Neuron (in vitro differentiated cells): ENCODE measurements around the gene ZSCAN2.
A peak's percentile ranks its signal among the peaks of the same experiment; 100 is the strongest.
"Not testable (repeated sequence)": the region's sequence is repeated elsewhere in the genome, so short reads cannot be mapped to it uniquely, and the experiment has no call there.

Experiments
- H2AFZ ChIP-seq: one replicate; pipeline ENCODE4 v1.6.1; 2013; ENCODE audit warnings: low read depth, mild to moderate bottlenecking, inconsistent platforms, low read length, moderate library complexity
- H3K27me3 ChIP-seq: one replicate; pipeline ENCODE4 v1.6.1; 2013; ENCODE audit warnings: low read length; ENCODE audit not compliant: insufficient read depth
- H3K36me3 ChIP-seq: one replicate; pipeline ENCODE4 v1.6.1; 2013; ENCODE audit warnings: low read length; ENCODE audit not compliant: insufficient read depth
- H3K4me1 ChIP-seq: one replicate; pipeline ENCODE4 v1.6.1; 2013; ENCODE audit warnings: low read length; ENCODE audit not compliant: insufficient read depth
- H3K4me3 ChIP-seq: 2 replicates; pipeline ENCODE4 v1.5.1; 2013; ENCODE audit warnings: mild to moderate bottlenecking, low read length, moderate library complexity
- H3K9me3 ChIP-seq: one replicate; pipeline ENCODE4 v1.6.1; 2013; ENCODE audit warnings: low read length

Gene ZSCAN2

DNA sequence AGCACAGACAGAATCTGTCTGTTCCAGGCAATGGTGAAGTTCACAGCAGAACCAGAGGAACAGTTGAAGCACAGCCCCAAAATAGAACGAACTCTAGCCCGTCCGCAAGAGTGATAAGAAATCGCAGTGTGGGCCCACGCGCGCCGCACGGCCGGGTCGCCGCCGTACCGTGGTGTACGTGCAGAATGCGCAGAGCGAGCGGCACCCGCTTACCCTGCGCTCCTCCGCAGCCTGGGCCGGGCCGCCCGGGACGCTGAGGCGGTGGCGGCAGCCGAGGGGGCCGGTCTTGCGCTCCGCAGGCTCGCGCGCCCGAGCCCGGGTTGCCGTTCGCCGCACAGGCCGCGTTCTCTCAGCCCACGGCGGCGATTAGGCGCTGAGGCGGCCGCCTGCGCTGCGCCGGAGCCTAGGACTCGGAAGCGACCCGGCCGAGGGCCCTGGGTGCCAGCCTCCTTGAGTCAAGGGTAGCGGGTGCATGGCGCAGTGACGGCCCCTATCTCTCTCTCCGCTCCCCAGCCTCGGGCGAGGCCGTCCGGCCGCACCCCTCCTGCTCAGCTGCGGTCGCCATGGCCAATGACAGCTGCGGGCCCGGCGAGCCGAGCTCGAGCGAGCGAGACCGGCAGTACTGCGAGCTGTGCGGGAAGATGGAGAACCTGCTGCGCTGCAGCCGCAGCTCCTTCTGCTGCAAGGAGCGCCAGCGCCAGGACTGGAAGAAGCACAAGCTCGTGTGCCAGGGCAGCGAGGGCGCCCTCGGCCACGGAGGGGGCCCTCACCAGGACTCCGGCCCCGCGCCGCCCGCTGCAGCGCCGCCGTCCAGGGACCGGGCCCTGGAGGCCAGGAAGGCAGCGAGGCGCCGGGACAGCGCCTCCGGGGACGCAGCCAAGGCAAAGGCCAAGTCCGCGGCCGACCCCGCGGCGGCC lies 32.8 kb downstream of the ZSCAN2 start:
- peaks cover 17% of the 10 kb centered on the region for H3K4me1 ChIP-seq
- H3K36me3 ChIP-seq, result peaks cover 19% of the 10 kb centered on the region
- peak overlapping the region; percentile 60 for H3K4me3 ChIP-seq
- H3K9me3 ChIP-seq, result no peaks in the 10 kb centered on the region
- peak overlapping the region; percentile 29 for H2AFZ ChIP-seq
- H3K27me3 ChIP-seq, result no peaks in the 10 kb centered on the region

DNA sequence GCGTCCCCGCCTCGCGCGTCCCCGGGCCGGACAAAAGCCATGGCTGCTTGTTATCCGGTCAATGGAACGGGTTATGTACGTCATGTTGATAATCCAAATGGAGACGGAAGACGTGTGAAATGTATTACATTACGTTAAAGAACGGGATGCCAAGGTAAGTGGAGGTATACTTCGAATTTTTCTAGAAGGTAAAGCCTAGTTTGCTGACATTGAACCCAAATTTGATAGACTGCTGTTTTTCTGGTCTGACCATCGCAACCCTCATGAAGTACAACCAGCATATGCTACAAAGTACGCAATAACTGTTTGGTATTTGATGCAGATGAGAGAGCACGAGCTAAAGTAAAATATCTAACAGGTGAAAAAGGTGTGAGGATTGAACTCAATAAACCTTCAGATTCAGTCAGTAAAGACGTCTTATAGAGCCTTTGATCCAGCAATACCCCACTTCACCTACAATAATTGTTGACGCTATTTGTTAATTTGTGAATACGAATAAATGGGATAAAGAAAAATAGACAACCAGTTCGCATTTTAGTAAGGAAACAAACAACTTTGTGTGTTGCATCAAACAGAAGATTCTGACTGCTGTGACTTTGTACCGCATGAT lies 33.5 kb downstream of the ZSCAN2 start:
- Histone ChIP-seq H3K4me1 (peaks cover 17% of the 10 kb centered on the region), H3K9me3 (no peaks in the 10 kb centered on the region), H3K4me3 (peak overlapping the region; percentile 60), H3K36me3 (peaks cover 22% of the 10 kb centered on the region), H3K27me3 (no peaks in the 10 kb centered on the region), H2AFZ (peak overlapping the region; percentile 29)

DNA sequence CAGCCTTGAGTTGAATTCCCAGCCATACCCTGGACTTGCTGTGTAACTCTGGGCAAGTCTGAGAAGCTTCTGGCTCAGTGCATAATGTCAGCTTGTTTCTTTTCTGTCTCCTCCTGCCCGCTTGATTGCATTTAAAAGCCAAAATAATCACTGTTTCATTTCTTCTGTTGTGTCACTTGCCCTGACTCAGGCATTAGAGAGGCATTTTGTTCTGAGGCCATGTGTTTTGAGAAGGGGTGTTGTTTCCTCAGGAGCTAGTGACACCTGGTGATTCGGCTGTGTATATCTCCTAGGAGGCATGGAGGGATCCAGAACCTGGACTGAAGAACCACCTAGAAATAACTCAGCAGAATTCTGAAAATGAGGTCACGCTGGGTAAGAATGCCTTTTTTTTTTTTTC lies 37.3 kb downstream of the ZSCAN2 start:
- H3K4me1 ChIP-seq, result peaks cover 7% of the 10 kb centered on the region
- H3K27me3 ChIP-seq, result no peaks in the 10 kb centered on the region
- no peaks in the 10 kb centered on the region for H3K9me3 ChIP-seq
- no peak overlapping the region for H2AFZ ChIP-seq
- H3K36me3 ChIP-seq, result peaks cover 57% of the 10 kb centered on the region
- no peak overlapping the region for H3K4me3 ChIP-seq

DNA sequence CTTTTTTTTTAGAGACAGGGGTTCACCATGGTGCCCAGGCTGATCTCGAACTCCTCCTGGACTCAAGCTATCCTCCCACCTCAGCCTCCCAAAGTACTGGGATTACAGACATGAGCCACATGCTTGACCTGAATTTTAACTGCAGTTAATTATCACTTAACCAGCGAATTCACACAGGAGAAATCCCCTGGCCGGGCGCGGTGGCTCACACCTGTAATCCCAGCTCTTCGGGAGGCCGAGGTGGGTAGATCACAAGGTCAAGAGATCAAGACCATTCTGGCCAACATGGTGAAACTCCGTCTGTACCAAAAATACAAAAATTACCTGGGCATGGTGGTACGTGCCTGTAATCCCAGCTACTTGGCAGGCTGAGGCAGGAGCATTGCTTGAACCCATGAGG lies 41.1 kb downstream of the ZSCAN2 start:
- H2AFZ ChIP-seq, H3K4me3 ChIP-seq, H3K4me1 ChIP-seq, H3K9me3 ChIP-seq, H3K27me3 ChIP-seq: not testable (repeated sequence)
- H3K36me3 ChIP-seq, result peaks cover 77% of the 10 kb centered on the region

DNA sequence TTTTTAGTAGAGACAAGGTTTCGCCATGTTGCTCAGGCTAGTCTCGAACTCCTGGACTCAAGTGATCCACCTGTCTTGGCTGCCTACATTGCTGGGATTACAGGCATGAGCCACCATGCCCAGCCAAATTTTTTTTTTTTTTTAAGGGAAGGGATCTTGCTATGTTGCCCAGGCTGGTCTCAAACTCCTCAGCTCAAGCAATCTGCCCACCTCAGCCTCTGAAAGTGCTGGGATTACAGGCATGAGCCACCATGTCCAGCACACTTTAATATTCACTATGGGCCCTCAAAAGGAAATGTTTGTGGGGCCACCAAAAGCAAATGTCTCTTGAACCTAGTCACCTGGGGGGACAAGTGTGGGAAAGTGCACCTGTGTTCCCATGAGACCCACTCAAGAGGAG lies 41.8 kb downstream of the ZSCAN2 start:
- H3K9me3 ChIP-seq, H2AFZ ChIP-seq, H3K4me1 ChIP-seq, H3K27me3 ChIP-seq, H3K4me3 ChIP-seq: not testable (repeated sequence)
- H3K36me3 ChIP-seq, result peaks cover 80% of the 10 kb centered on the region

DNA sequence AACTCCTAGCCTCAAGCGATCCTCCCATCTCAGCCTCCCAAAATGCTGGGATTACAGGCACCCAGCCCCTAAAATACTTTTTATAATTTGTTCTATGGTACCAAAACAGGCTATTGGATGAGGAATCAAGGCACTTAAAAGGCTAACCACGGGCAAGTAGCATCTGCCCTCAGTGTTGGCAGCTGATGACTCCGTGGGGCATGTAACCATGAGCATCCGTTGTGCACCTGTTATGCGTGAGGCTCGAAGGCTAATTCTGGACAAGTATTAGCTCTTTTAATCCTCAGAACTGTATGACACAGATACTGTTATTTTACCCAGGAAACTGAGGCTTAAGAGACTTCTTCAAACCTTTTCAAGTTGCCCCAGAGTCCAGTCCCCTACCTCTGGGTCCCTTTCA lies 43.0 kb downstream of the ZSCAN2 start:
- Histone ChIP-seq H3K4me3 (no peak overlapping the region), H3K4me1 (no peaks in the 10 kb centered on the region), H3K9me3 (no peaks in the 10 kb centered on the region), H3K27me3 (no peaks in the 10 kb centered on the region), H2AFZ (no peak overlapping the region), H3K36me3 (peaks cover 83% of the 10 kb centered on the region)

DNA sequence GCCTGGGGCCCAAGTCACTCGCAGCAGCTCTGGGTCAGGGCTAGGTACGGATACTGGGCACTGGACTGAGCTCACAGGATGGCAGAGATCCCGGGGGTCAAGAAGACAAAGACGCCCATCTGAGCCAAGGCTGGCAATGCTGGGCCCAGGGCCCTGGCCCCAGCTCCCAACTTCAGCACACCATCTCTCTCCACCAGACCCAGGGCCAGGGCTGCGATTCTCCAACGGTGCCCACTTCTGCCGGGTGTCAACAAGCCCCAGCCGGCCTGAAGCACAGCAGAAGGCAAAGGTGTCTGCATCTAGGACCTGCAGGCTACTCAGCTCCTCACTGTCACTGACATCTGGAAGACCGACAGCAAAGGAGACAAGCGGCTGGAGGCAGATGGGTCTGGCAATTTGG lies 44.7 kb downstream of the ZSCAN2 start:
- no peak overlapping the region for H3K4me3 ChIP-seq
- no peaks in the 10 kb centered on the region for H3K9me3 ChIP-seq
- H3K4me1 ChIP-seq, result no peaks in the 10 kb centered on the region
- no peak overlapping the region for H2AFZ ChIP-seq
- no peaks in the 10 kb centered on the region for H3K27me3 ChIP-seq
- peaks cover 80% of the 10 kb centered on the region for H3K36me3 ChIP-seq

DNA sequence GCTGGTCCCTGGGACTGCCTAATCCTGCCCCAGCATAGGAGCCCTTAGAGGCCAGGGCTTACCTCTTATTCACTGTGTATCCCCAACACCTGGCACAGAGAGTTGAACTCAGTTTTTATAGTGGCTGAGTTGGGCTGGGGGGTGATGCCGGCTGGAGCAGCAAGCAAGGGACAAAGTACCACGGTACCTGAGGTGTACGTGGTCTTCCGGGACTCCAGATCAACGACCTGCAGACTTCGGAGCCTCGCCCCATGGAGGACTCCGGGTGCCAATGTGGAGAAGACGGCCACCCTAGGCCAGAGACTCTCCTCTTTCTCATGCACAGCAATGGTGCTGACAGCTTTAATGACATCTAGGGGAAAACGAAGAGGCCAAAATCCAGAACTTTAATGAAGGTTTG lies 45.2 kb downstream of the ZSCAN2 start:
- Histone ChIP-seq H3K27me3 (no peaks in the 10 kb centered on the region), H3K36me3 (peaks cover 75% of the 10 kb centered on the region), H3K4me1 (no peaks in the 10 kb centered on the region), H3K4me3 (no peak overlapping the region), H3K9me3 (no peaks in the 10 kb centered on the region), H2AFZ (no peak overlapping the region)

DNA sequence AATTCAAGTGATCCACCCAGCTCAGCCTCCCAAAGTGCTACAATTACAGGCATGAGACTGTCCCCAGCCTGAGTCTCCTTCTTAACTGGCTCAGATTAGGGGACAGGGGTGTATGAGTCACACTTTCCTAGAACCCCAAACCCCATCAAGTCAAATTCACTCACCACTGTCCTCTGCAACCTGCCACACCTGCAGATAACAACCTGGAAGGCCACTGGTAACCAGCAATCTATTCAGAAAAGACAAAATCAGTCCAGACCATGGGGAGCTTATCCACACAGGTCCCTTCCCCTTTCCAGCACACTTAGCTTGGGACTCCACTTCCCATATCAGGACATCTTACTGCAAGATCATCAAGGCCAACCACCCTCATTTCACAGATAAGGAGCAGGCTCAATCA lies 46.9 kb downstream of the ZSCAN2 start:
- no peaks in the 10 kb centered on the region for H3K9me3 ChIP-seq
- H3K4me3 ChIP-seq, result no peak overlapping the region
- H3K27me3 ChIP-seq, result no peaks in the 10 kb centered on the region
- peaks cover 2% of the 10 kb centered on the region for H3K4me1 ChIP-seq
- H2AFZ ChIP-seq, result no peak overlapping the region
- peaks cover 68% of the 10 kb centered on the region for H3K36me3 ChIP-seq

DNA sequence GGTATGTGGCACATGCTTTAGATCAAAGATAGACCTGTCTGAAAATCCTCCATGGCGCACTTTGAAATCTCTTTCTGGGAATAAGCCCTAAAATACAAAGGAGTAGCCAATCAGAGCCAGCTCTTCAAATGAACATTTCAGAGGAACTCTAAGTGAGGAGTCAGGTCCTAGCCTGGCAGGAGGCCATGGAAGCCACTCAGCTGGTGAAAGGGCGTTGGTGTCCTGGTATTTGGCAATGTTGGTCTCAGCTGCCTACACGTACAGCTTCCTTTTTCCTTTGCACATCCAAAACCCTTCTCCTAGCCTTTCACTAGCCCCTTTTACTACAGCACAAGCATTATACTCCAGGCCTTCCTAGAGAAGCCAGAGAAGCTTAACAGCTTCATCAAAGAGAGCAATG lies 47.7 kb downstream of the ZSCAN2 start:
- Histone ChIP-seq H3K9me3 (no peaks in the 10 kb centered on the region), H3K27me3 (no peaks in the 10 kb centered on the region), H3K4me3 (no peak overlapping the region), H2AFZ (no peak overlapping the region), H3K4me1 (peaks cover 8% of the 10 kb centered on the region), H3K36me3 (peaks cover 62% of the 10 kb centered on the region)

DNA sequence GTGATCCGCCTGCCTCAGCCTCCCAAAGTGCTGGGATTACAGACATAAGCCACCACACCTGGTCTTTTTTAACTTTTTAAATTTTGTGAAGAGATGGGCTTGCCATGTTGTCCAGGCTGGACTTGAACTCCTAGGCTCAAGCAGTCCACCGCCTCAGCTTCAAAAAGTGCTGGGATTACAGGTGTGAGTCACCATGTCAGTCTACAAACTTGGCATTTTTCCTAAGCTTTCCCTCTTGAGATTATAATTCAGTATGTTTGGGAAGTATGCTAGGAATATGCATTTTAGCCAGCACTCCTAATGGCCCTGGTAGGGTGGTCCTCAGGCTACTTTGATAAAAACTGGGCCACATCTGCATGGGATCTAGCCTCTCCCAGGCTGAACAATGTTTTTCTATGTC lies 48.9 kb downstream of the ZSCAN2 start:
- no peaks in the 10 kb centered on the region for H3K9me3 ChIP-seq
- H2AFZ ChIP-seq, result no peak overlapping the region
- no peak overlapping the region for H3K4me3 ChIP-seq
- peaks cover 8% of the 10 kb centered on the region for H3K4me1 ChIP-seq
- H3K27me3 ChIP-seq, result no peaks in the 10 kb centered on the region
- peaks cover 59% of the 10 kb centered on the region for H3K36me3 ChIP-seq

DNA sequence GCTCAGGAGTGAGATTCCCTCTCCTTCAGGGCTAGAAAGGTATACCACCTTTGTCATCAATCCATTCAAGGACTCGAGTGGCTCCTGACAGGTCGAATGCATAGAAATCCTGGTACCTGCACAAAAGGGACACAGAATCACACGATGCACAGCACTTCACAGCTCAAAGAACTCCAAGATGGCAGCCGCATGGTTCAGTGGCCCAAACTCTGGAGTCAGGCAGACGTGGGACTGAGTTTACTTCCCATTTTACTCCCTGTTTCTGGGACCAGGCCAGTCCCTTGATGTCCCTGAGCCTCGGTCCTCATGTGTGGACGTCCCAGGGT lies 52.7 kb downstream of the ZSCAN2 start:
- Histone ChIP-seq H2AFZ (no peak overlapping the region), H3K9me3 (no peaks in the 10 kb centered on the region), H3K4me3 (peak overlapping the region; percentile 72), H3K4me1 (peaks cover 8% of the 10 kb centered on the region), H3K27me3 (no peaks in the 10 kb centered on the region), H3K36me3 (peaks cover 36% of the 10 kb centered on the region)

DNA sequence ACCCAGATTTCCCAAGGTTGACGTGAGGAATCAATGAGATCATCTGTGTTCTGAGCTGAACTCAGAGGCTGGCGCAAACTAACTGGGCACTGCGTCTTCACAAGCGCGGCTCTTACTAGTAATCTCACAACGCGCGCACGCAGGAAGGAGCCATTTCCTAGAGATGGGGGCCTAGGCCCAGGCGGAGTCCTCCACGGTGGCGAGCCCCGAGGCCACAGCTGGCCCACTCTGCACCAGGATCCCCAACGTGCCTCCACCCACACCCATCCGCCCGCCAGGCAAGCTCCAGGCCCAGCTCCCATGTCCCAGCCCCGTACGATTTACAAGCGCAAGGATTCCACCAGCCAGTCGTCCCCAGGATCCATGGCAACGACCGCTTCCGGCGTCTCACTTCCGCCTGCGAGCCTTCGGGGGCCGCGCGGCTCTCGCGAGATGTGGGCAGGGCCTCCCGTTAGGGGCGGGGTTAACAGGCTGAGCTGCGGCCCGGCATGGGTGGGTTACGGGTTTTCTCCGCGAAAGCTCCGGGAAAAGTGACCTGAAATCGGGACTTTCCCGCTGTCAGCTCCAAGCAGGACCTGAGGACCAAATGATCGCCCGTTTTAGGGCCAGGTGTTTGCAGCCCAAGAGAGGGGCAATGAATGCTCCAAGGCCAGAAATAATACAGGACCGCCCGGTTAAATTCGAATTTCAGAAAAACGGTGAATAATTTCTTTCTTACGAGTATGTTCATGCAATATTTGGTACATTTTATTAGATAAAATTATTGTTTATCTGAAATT lies 53.3 kb downstream of the ZSCAN2 start, which contains the start of gene WDR73:
Gene WDR73 (minus strand): TSS at position 374 of the 779 bp plus-strand sequence. CDS start 9 bp downstream, at position 365.
- Histone ChIP-seq H2AFZ (no peak within 1 kb of the TSS), H3K27me3 (no peaks in the 10 kb centered on the region), H3K4me3 (peak within 1 kb of the TSS; percentile 72), H3K9me3 (no peaks in the 10 kb centered on the region), H3K36me3 (peaks cover 30% of the 10 kb centered on the region), H3K4me1 (peaks cover 8% of the 10 kb centered on the region)
